ENCODE results near the gene F11.
A peak's percentile ranks its signal among the peaks of the same experiment; 100 is the strongest.

F11 gene

DNA sequence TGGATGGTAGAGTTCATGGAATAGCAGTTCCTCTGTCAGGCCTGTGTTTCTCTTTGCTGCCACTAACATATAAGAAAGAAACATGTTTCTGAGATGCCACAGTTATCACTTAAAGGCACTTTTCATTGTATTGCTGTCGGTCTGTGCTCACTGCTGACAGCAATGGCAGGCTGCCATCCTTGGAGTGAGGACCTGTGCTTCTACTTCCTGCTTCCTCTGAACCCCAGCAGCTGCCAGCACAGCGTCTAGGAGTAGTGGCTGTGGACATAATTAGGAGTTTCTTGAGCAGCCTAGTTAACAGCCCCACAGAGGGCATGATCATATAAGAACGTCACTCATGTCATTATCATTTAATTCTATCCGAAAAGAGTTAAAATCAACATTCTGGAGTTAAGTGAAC, 30.5 kb downstream of the F11 start:
- Histone ChIP-seq H3K4me1 (no peaks in the 10 kb centered on the region), H3K4me2 (no peak overlapping the region), H3K36me3 (no peaks in the 10 kb centered on the region), H3K27me3 (peaks cover 10 to 15% (median 13%) of the 10 kb centered on the region in 11 experiments; a peak in 20 of 22 replicates), H3K4me3 (no peak overlapping the region), H3K9ac (no peak overlapping the region), H3K27ac (no peak overlapping the region), H3K9me3 (replicated peaks in 1 of 11) (no peaks in the 10 kb centered on the region), H4K20me1 (no peaks in the 10 kb centered on the region)
- TF ChIP-seq Cebpa-rat (IDR thresholded peaks at IDR 0.05) = no peak

DNA sequence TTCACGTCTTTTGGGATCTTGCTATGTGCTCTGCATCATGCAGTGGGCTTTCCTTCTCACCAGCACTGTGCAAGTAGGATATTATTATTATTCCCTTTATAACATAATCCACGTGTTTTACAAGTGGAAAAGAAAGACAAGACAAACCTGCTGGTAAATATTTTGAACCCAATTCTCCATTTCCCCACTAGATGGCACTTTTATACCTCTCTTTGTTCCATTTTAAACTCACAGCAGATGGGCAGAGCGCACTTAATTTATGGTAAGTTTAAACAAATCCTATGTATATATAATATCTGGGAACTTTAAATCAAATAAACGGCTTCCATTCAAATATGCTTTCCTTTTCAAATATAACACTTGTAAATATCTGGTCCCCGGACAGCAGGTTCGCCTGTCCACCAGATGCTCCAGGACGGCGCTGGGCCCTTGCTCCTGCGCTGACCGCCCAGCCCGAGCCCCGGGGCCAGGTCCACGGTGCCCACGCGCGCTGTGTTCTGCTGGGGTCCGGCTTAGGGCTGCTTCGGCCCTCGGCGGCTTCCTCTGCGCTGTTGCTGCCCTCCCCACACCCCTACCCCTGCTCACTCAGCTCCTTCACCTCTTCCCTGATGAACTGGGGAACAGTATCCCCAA, 31.1 kb downstream of the F11 start:
- Histone ChIP-seq H3K4me2 (no peak overlapping the region), H3K9ac (no peak overlapping the region), H3K36me3 (no peaks in the 10 kb centered on the region), H3K4me1 (no peaks in the 10 kb centered on the region), H3K27ac (no peak overlapping the region), H3K9me3 (replicated peaks in 1 of 11) (no peaks in the 10 kb centered on the region), H3K4me3 (no peak overlapping the region), H4K20me1 (no peaks in the 10 kb centered on the region), H3K27me3 (peaks cover 10 to 15% (median 13%) of the 10 kb centered on the region in 11 experiments; a peak in 20 of 22 replicates)
- TF ChIP-seq Cebpa-rat (IDR thresholded peaks at IDR 0.05) = no peak

GRCh38 chr4:186298031-186298647, 32.1 kb downstream of the F11 start:
- H3K9me3 ChIP-seq (replicated peaks in 1 of 11) = no peaks in the 10 kb centered on the region
- no peaks in the 10 kb centered on the region for H3K4me1 ChIP-seq
- H3K27me3 ChIP-seq = peaks cover 10 to 15% (median 13%) of the 10 kb centered on the region in 11 experiments; a peak in 20 of 22 replicates
- no peak for TF ChIP-seq Cebpa-rat (IDR thresholded peaks at IDR 0.05)
- H3K4me2 ChIP-seq = no peak overlapping the region
- no peak overlapping the region for H3K4me3 ChIP-seq
- H4K20me1 ChIP-seq = no peaks in the 10 kb centered on the region
- H3K36me3 ChIP-seq = no peaks in the 10 kb centered on the region
- no peak overlapping the region for H3K27ac ChIP-seq
- no peak overlapping the region for H3K9ac ChIP-seq

GRCh38 chr4:186299291-186299690, 33.3 kb downstream of the F11 start:
- no peak for TF ChIP-seq Cebpa-rat (IDR thresholded peaks at IDR 0.05)
- peaks cover 10 to 15% (median 13%) of the 10 kb centered on the region in 11 experiments; a peak in 20 of 22 replicates for H3K27me3 ChIP-seq
- no peak overlapping the region for H3K27ac ChIP-seq
- H3K9me3 ChIP-seq (replicated peaks in 1 of 11) = no peaks in the 10 kb centered on the region
- no peaks in the 10 kb centered on the region for H3K36me3 ChIP-seq
- no peak overlapping the region for H3K4me3 ChIP-seq
- H4K20me1 ChIP-seq = no peaks in the 10 kb centered on the region
- H3K9ac ChIP-seq = no peak overlapping the region
- no peak overlapping the region for H3K4me2 ChIP-seq
- no peaks in the 10 kb centered on the region for H3K4me1 ChIP-seq

GRCh38 chr4:186300659-186301390, 34.8 kb downstream of the F11 start:
- Histone ChIP-seq H3K4me2 (no peak overlapping the region), H3K27ac (no peak overlapping the region), H4K20me1 (no peaks in the 10 kb centered on the region), H3K9me3 (replicated peaks in 1 of 11) (no peaks in the 10 kb centered on the region), H3K9ac (no peak overlapping the region), H3K36me3 (no peaks in the 10 kb centered on the region), H3K4me1 (peaks cover 0 to 7% (median 0%) of the 10 kb centered on the region in 10 experiments; a peak in 3 of 20 replicates), H3K4me3 (no peak overlapping the region), H3K27me3 (peaks cover 10 to 15% (median 13%) of the 10 kb centered on the region in 11 experiments; a peak in 20 of 22 replicates)
- no peak for TF ChIP-seq Cebpa-rat (IDR thresholded peaks at IDR 0.05)

- no peaks in the 10 kb centered on the region for H3K9me3 ChIP-seq (replicated peaks in 1 of 11)
- no peak overlapping the region for H3K9ac ChIP-seq
- no peak overlapping the region for H3K27ac ChIP-seq
- H3K4me3 ChIP-seq = no peak overlapping the region
- no peaks in the 10 kb centered on the region for H3K27me3 ChIP-seq
- H4K20me1 ChIP-seq = no peaks in the 10 kb centered on the region
- no peak for TF ChIP-seq Cebpa-rat (IDR thresholded peaks at IDR 0.05)
- H3K4me2 ChIP-seq = no peak overlapping the region
- H3K4me1 ChIP-seq = peaks cover 0 to 7% (median 0%) of the 10 kb centered on the region in 10 experiments; a peak in 3 of 20 replicates
- H3K36me3 ChIP-seq = no peaks in the 10 kb centered on the region
These were observed 38.2 kb downstream of the F11 start for GRCh38 chr4:186304216-186304615.

- Histone ChIP-seq H3K27ac (no peak overlapping the region), H3K9ac (no peak overlapping the region), H3K36me3 (no peaks in the 10 kb centered on the region), H3K27me3 (no peaks in the 10 kb centered on the region), H4K20me1 (no peaks in the 10 kb centered on the region), H3K9me3 (replicated peaks in 1 of 11) (no peaks in the 10 kb centered on the region), H3K4me3 (no peak overlapping the region), H3K4me2 (peak overlapping the region in 1 of 11 experiments; percentile 8; a peak in 1 of 22 replicates), H3K4me1 (peaks cover 0 to 7% (median 0%) of the 10 kb centered on the region in 10 experiments; a peak in 3 of 20 replicates)
- TF ChIP-seq Cebpa-rat (IDR thresholded peaks at IDR 0.05) = no peak
These were observed 39.0 kb downstream of the F11 start for GRCh38 chr4:186304866-186305505.

- Histone ChIP-seq H3K36me3 (no peaks in the 10 kb centered on the region), H3K9ac (no peak overlapping the region), H3K27me3 (no peaks in the 10 kb centered on the region), H3K27ac (no peak overlapping the region), H3K4me3 (no peak overlapping the region), H4K20me1 (no peaks in the 10 kb centered on the region), H3K4me1 (peaks cover 0 to 10% (median 0%) of the 10 kb centered on the region in 10 experiments; a peak in 3 of 20 replicates), H3K4me2 (no peak overlapping the region), H3K9me3 (replicated peaks in 1 of 11) (no peaks in the 10 kb centered on the region; a peak in 1 of 22 replicates)
- TF ChIP-seq Cebpa-rat (IDR thresholded peaks at IDR 0.05) = no peak
These were observed 41.5 kb downstream of the F11 start for GRCh38 chr4:186307497-186307896.

DNA sequence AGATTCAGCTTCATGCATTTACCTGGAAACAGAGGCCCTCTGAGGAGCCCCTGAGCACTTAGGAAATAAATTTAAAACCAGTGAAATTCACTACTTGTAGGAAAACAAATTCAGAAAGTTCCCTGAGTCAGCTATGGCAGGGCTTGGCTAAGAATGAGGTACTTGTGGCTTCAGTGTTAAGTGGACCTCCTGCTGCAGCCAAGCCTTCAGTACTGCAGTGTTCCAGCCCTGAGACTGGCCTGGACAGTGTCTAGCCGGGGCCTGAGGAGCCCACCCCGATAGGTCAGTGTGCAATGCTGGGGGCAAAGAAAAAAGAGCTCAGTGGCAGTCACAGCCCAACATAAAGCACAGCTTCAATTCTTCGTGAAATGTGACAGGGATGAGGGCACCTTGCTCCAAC, 41.9 kb downstream of the F11 start:
- Histone ChIP-seq H3K4me2 (no peak overlapping the region), H3K36me3 (no peaks in the 10 kb centered on the region), H3K9me3 (replicated peaks in 1 of 11) (no peaks in the 10 kb centered on the region; a peak in 1 of 22 replicates), H3K27ac (no peak overlapping the region), H3K27me3 (no peaks in the 10 kb centered on the region), H4K20me1 (no peaks in the 10 kb centered on the region), H3K4me1 (peaks cover 0 to 10% (median 0%) of the 10 kb centered on the region in 10 experiments; a peak in 3 of 20 replicates), H3K9ac (no peak overlapping the region), H3K4me3 (no peak overlapping the region)
- no peak for TF ChIP-seq Cebpa-rat (IDR thresholded peaks at IDR 0.05)

Data from BLaER1 treated with 17β-estradiol and CSF1 and Interleukin-3, amounts not matched to agents 10 nM and 100 nM (cell line).